ENCODE data around the gene CALHM1.
"Not testable (repeated sequence)": the region's sequence is repeated elsewhere in the genome, so short reads cannot be mapped to it uniquely, and the experiment has no call there.

CALHM1 gene

GRCh38 chr10:103458720-103459119 lies at the start of gene CALHM1:
Gene CALHM1, minus strand, starts transcription at chr10:103458900. Its CDS starts 149 bp downstream, at chr10:103458751.
- DNase-seq (ENCODE audit: low read depth, low spot score): no peak

- no peak for DNase-seq (ENCODE audit: low read depth, low spot score)
Measured at GRCh38 chr10:103507235-103508191, 48.8 kb upstream of the CALHM1 start.

- DNase-seq (ENCODE audit: low read depth, low spot score): no peak
Measured at GRCh38 chr10:103506061-103506460, 47.4 kb upstream of the CALHM1 start.

GRCh38 chr10:103504181-103504783 lies 45.6 kb upstream of the CALHM1 start:
- DNase-seq (ENCODE audit: low read depth, low spot score): peak; percentile 83

- DNase-seq (ENCODE audit: low read depth, low spot score): not testable (repeated sequence)
Measured at GRCh38 chr10:103503777-103504176, 45.1 kb upstream of the CALHM1 start.

- no peak for DNase-seq (ENCODE audit: low read depth, low spot score)
Measured at GRCh38 chr10:103502849-103503660, 44.4 kb upstream of the CALHM1 start.

GRCh38 chr10:103501186-103501585 lies 42.5 kb upstream of the CALHM1 start:
- DNase-seq (ENCODE audit: low read depth, low spot score): no peak

GRCh38 chr10:103500481-103500880 lies 41.8 kb upstream of the CALHM1 start:
- DNase-seq (ENCODE audit: low read depth, low spot score): no peak

- DNase-seq (ENCODE audit: low read depth, low spot score): no peak
Measured at GRCh38 chr10:103499881-103500280, 41.2 kb upstream of the CALHM1 start.

- DNase-seq (ENCODE audit: low read depth, low spot score): no peak
Measured at GRCh38 chr10:103498936-103499638, 40.4 kb upstream of the CALHM1 start.

GRCh38 chr10:103497161-103497915 lies 38.6 kb upstream of the CALHM1 start:
- no peak for DNase-seq (ENCODE audit: low read depth, low spot score)

GRCh38 chr10:103495321-103495720 lies 36.6 kb upstream of the CALHM1 start:
- no peak for DNase-seq (ENCODE audit: low read depth, low spot score)

- no peak for DNase-seq (ENCODE audit: low read depth, low spot score)
Measured at GRCh38 chr10:103493916-103494877, 35.5 kb upstream of the CALHM1 start.

- DNase-seq (ENCODE audit: low read depth, low spot score): no peak
Measured at GRCh38 chr10:103493362-103493915, 34.7 kb upstream of the CALHM1 start, which contains the start of gene NEURL1. Gene NEURL1, plus strand, starts transcription at chr10:103493705. Its CDS starts 683 bp downstream, at chr10:103494388.

- DNase-seq (ENCODE audit: low read depth, low spot score): no peak
Measured at GRCh38 chr10:103492655-103493261, 34.1 kb upstream of the CALHM1 start.

- DNase-seq (ENCODE audit: low read depth, low spot score): peak; percentile 68
Measured at GRCh38 chr10:103491729-103492364, 33.1 kb upstream of the CALHM1 start.

GRCh38 chr10:103490986-103491314 lies 32.2 kb upstream of the CALHM1 start:
- no peak for DNase-seq (ENCODE audit: low read depth, low spot score)

- no peak for DNase-seq (ENCODE audit: low read depth, low spot score)
Measured at GRCh38 chr10:103487410-103487708, 28.7 kb upstream of the CALHM1 start.
